KOPT-K1 (cell line): ENCODE measurements around the gene WDR19.

Source experiments
- H3K27ac ChIP-seq: fragments of 200-600 bp; sonication (generic); 2 replicates; pipeline ENCODE4 v1.5.1; 2016; ENCODE audit warnings: antibody characterized with exemption, mild to moderate bottlenecking, low read depth, low read length; ENCODE audit not compliant: poor library complexity, severe bottlenecking
- H3K36me3 ChIP-seq: fragments of 200-600 bp; sonication (generic); 2 replicates; pipeline ENCODE4 v1.5.1; 2017; ENCODE audit warnings: antibody characterized with exemption, mild to moderate bottlenecking, low read length, moderate library complexity; ENCODE audit not compliant: insufficient read depth
- H3K9me3 ChIP-seq: fragments of 200-600 bp; sonication (generic); 2 replicates; pipeline ENCODE4 v1.5.1; 2017; ENCODE audit warnings: antibody characterized with exemption, low read length, mild to moderate bottlenecking; ENCODE audit not compliant: insufficient read depth, poor library complexity, severe bottlenecking

WDR19 gene

DNA sequence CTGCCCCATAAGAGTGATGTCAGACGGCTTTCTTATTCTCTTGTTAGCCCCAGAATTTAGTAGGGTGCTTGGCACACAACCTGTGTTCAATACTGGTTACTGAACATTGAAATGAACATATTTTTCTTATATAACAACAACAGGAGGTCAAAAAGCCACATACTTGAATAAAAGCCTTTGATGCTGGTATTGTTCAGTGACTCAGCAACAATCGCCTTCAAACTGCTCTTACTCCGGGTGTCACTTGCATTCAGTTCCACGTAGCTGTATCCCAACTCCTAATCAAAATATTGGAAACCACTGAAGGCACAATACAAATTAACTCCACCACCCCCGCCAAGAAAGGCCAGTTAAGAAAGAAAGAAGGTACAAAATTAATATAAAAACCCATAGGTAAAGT lies 122.3 kb downstream of the WDR19 start:
- H3K36me3 ChIP-seq, result peaks cover 98% of the 10 kb centered on the region
- no peaks in the 10 kb centered on the region for H3K9me3 ChIP-seq
- H3K27ac ChIP-seq, result no peak overlapping the region

DNA sequence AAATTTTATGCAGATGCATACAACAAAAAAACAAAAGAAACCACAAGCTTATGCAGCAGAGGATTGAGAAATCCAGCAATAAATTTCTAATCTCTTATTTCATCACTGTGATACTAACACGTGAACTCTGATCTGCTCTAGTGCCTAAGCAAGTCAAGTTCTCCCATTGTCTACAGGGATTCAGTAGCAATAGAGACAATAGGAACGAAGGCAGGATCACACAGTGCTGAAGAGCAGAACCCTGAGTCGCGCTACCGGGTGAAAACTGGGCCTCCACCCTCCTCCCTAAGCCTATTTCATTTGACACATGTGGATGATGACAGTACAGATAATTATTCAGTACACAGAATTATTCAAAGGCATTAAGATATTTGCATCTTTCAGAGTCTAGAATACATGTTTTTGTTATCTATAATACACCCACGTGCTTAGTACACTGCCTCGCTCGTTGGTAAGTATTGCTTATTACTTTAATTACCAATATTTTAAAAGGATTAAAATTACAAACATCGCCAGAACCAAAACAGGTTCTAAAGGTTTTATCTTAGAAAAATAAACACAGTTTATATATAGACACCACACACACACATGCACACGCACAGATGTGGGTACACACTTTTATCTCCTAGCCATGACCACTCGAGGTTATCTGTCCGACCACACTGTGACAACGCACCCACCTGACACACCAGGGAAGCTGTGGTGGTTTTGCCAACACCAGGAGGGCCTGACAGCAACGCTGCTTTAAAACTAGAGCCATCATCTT lies 123.8 kb downstream of the WDR19 start:
- Histone ChIP-seq H3K27ac (no peak overlapping the region), H3K36me3 (peaks cover 98% of the 10 kb centered on the region), H3K9me3 (no peaks in the 10 kb centered on the region)

GRCh38 chr4:39308611-39309010 lies 126.3 kb downstream of the WDR19 start:
- peaks cover 99% of the 10 kb centered on the region for H3K36me3 ChIP-seq

DNA sequence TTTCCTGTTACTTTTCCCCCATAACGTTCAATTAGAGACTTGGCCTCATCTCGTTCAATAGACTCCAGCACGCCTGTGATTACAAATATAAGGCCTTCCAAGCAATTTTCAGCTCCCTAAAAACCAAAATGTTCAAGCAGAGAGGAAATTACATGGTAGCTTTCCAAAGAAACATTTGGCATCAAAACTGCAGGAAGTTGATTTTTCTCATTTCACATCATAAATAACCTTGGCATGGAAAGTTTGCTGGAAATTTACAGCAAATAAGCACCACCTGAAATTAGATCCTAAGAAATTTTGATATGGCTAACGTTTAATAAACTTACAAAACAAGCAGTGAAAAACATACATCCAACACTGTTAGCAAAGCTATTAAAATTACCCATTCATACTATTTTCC lies 130.5 kb downstream of the WDR19 start:
- no peak overlapping the region for H3K27ac ChIP-seq
- peaks cover 100% of the 10 kb centered on the region for H3K36me3 ChIP-seq

More at GRCh38 chr4:39308611-39309010, 126.3 kb downstream of the WDR19 start:
- H3K27ac ChIP-seq, result no peak overlapping the region
- H3K9me3 ChIP-seq, result no peaks in the 10 kb centered on the region

DNA sequence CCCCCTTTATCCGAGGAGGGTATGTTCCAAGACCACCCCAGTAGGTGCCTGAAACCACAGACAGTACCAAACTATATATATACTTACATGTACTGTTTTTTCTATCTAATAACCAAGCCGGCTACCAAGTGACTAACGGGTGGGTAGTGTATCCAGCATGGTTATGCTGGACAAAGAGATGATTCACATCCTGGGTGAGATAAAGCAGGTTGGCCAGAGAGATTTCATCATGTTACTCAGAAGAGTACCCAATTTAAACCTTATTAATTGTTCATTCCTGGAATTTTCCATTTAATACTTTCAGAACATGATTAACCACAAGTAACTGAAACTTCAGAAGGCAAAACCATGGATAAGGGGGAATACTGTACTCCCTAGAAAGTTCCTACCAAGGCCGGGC lies 137.3 kb downstream of the WDR19 start:
- Histone ChIP-seq H3K9me3 (no peaks in the 10 kb centered on the region), H3K36me3 (peaks cover 99% of the 10 kb centered on the region), H3K27ac (no peak overlapping the region)

More for the DNA sequence above, 130.5 kb downstream of the WDR19 start:
- no peaks in the 10 kb centered on the region for H3K9me3 ChIP-seq

GRCh38 chr4:39320381-39321115 lies 138.2 kb downstream of the WDR19 start:
- Histone ChIP-seq H3K36me3 (peaks cover 99% of the 10 kb centered on the region), H3K9me3 (no peaks in the 10 kb centered on the region), H3K27ac (no peak overlapping the region)

DNA sequence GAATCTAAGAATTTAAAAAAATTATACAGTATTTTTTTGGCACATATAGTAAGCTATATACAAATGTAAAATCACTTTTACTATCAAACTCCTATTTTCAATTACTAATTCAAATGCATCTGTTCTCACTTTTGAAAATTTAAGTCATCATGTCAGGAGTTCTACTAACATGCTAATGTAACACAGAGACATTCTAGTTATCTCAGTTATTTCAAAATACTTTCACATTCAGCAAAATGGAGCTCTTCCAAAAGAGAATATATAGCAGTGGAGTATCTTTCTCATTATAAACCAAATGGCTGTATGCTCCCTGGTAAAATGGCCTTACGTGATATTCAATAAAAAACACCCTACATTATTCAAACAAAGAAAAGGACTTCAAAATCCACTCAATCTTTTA lies 141.5 kb downstream of the WDR19 start:
- H3K27ac ChIP-seq, result no peak overlapping the region
- no peaks in the 10 kb centered on the region for H3K9me3 ChIP-seq
- peaks cover 99% of the 10 kb centered on the region for H3K36me3 ChIP-seq

- Histone ChIP-seq H3K36me3 (peaks cover 95% of the 10 kb centered on the region), H3K27ac (no peak overlapping the region), H3K9me3 (no peaks in the 10 kb centered on the region)
Observed at GRCh38 chr4:39324446-39324845, 142.1 kb downstream of the WDR19 start.

- Histone ChIP-seq H3K36me3 (peaks cover 89% of the 10 kb centered on the region), H3K9me3 (no peaks in the 10 kb centered on the region), H3K27ac (no peak overlapping the region)
Observed at GRCh38 chr4:39324897-39325613, 142.7 kb downstream of the WDR19 start.

DNA sequence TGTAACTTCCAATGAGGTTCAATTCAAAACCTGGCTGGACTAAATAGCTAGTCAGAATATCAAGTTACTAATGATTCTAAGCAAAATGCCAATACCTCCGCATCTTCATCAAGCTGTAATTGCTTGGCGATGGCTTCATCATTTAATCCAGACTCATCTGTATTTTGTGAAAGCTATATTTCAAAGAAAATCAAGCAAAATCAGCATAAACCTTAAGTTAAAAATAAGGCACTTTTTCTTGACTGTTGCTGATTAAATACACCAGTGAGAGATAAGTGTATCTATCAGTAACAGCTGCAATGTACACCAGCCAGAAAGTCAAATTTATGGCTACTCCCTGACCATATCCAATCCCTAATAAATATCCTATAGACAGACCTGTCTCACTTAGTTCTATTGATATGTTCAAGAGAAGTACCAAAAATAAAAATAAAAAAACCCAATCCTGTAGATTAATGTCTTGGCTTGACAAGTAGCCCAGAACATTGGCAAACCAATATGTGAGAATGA lies 144.2 kb downstream of the WDR19 start:
- H3K36me3 ChIP-seq, result peaks cover 75% of the 10 kb centered on the region
- H3K9me3 ChIP-seq, result no peaks in the 10 kb centered on the region
- H3K27ac ChIP-seq, result no peak overlapping the region

- Histone ChIP-seq H3K36me3 (peaks cover 37% of the 10 kb centered on the region), H3K9me3 (no peaks in the 10 kb centered on the region)
Observed at GRCh38 chr4:39330353-39330752, 148.0 kb downstream of the WDR19 start.

DNA sequence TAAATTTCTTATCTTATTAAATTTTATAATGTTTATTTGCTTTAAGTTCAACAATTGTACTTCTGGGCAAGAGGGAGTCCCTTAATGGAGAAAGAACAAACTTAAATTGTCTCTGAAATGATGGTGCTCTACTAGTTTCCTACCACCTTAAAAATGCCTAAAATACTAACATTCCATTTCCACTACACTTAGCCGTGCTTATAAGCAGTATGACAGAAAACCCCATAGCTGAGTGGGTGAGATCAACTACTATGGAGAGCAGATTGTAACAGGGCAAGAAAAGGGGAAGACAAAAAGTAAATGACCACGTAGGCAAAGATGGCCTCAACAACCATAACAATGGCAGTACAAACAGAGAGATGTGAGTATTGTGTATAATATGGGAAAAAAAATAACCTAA lies 148.9 kb downstream of the WDR19 start:
- no peaks in the 10 kb centered on the region for H3K9me3 ChIP-seq
- H3K36me3 ChIP-seq, result peaks cover 33% of the 10 kb centered on the region

More at GRCh38 chr4:39330353-39330752, 148.0 kb downstream of the WDR19 start:
- no peak overlapping the region for H3K27ac ChIP-seq

More for the DNA sequence above, 148.9 kb downstream of the WDR19 start:
- H3K27ac ChIP-seq, result no peak overlapping the region
